NCI-H1092 treated with DMSO at 0.1 percent for 48 hours (cell line): ENCODE measurements around the gene HNRNPA2B1.

Experiments used
- DNase-seq: peaks from one replicate; lab custom pipeline; 2025; lab: John Stamatoyannopoulos, UW

The HNRNPA2B1 gene

DNA sequence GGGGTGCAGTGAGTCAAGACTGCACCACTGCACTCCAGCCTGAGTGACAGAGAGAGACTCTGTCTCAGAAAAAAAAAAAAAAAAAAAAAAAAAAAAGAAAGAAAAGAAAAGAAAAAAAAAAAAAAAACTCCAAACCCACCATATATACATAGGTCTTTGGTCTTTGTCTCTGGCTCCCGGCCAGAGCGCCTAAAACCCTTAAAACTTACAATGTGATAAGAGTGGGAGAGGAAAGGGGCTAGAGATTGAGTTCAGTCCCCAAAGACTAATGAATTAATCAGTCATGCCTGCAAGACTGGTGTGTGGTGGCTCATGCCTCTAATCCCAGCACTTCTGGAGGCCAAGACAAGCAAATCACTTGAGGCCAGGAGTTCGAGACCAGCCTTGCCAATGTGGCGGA, 55.3 kb downstream of the HNRNPA2B1 start:
- no peak for DNase-seq

GRCh38 chr7:26144184-26145080, 56.1 kb downstream of the HNRNPA2B1 start:
- DNase-seq: no peak

DNA sequence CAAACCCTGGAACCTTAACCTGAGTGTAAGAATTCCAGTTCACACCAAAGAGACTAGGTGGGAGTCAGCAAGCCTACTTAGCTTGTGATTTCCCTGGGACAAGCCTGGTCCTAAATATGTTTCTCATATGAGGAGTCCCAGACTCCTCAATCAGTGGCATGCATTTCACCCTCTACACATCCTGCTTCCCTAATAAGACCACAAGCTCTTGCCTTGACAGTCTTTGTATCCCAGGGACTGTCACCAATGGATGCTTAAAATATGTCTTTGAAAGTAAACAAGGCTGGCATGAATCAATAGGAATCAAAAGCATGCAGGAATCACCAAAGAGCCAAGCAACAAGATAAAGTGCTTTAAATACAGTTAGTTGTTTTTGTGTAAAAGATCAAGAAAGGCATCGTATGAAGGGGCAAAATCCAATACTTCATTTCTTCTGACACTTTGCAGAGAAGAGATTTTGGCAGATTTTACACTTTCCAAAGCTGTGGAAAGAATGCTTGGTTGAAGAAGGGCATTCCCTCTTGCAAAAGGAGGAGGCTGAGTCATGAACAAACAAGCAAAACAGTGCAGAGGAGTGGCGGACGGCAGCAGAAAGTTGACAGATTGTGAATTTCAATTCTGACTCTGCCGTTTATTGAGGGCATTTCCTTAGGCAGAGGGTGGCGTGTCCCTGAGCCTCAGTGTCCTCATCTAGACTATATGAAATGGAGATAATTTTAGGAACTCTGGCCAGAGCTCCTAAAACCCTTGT, 57.1 kb downstream of the HNRNPA2B1 start:
- DNase-seq: no peak

GRCh38 chr7:26141077-26141476, 59.5 kb downstream of the HNRNPA2B1 start:
- no peak for DNase-seq

DNA sequence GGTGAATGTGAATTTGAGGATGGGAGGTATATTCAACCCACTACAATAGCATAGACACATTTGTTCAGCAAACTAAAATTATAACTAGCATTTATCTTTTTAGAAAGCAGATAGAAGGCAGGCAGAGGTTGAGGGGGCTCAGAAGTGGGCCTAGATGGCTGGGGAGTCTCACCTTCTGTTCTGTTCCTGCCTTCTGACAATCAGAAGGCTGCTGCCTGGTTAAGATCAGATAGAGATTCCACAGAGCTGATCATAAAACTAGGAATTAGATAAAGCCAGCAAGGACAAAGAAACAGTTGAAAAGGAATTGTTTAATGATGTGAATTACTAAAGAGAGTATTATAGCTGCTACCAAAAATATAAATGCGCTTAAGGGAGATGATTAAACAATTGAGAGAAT, 60.2 kb downstream of the HNRNPA2B1 start:
- DNase-seq: no peak
